Frontal cortex (tissue), 4 donors: ENCODE data around the gene PCAT6. TPM values are rescaled to one million over a fixed set of nuclear protein-coding genes. Genes with fewer than 3 reads are reported as not detected.

Source experiments
- DNase-seq, 2 donors: peaks; one replicate each; pipeline ENCODE4 v3.0.0; 2012; ENCODE audit warnings: low spot score in 2 of 2
- FAIRE-seq: peaks from 2 replicates; lab custom pipeline; 2012; peaks lifted over from hg19 to GRCh38; lab: Jason Lieb, UNC
- small RNA-seq: library from RNA; depleted of rRNA; stranded (forward); fragments of <200 nt; gene quantifications from one replicate; pipeline ENCODE3, GENCODE V24; 2014
- total RNA-seq: library from RNA; depleted of rRNA; stranded (reverse); fragments of >200 nt; gene quantifications from one replicate; pipeline ENCODE4 v1.2.3, GENCODE V29; 2014
- donor health status: control.
- donor health status: control.
- donor health status: control.

PCAT6 gene
- total RNA-seq, 1 donor from 2014 or later, result not detected

DNA sequence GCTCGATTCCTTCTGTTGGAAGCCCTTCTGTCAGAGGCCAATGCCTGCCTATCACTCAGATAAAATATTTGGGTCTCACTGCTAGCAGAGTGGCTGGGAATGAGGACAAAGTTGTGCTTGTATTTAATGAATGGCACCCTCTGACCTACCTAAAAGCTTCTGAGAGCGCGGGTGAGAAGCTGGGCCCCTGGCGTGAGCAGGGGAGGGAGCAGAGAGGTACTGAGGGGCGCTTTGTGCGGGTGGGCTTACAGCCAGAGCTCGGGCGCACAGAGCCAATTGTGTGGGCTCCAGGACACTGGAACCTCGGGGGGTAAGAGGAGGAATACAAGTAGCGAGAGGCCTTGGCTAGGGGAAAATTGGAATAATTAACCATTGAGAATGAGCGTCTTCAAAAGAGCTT is 32.3 kb downstream of the PCAT6 start:
- FAIRE-seq (no peak), DNase-seq (peak in 1 of 2 donors; percentile 29)

DNA sequence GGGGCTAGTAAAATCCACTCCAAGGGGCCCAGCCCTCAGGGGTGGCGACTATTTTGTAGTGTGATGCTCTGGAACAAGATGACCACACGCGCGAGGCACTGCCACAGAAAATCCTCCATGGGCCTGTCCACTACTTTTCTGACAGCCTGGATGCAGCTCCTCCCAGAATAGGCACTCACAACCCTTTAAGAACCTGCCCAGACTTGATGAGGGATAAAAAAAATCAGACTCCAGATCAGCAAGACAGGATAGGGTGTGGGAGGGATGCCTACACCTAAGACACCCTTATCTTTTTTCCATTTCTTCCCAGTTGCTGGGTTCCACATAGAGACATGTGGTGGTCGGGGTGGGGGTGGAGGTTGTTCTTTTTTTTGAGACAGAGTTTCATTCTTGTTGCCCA is 33.5 kb downstream of the PCAT6 start:
- FAIRE-seq (no peak), DNase-seq (no peak)

DNA sequence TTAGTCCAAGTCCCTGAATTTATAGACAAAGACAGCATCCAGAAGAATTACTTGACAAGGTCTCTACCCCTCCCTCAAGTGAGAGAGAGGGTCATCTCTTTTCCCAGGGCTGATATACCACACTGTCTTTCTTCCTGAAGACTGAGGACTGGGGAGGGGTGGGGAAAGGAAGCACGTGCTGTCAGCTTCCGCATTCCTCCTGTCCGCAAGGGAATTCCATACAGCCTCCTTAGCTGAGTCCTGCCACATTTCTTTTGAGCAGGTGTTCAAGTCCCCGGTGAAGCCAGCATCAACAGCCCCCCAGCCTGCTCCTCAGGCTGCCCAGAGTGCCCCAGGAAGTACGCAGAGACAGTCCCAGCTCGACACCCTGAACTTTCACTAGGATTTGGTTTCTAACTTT is 34.2 kb downstream of the PCAT6 start:
- no peak for DNase-seq

DNA sequence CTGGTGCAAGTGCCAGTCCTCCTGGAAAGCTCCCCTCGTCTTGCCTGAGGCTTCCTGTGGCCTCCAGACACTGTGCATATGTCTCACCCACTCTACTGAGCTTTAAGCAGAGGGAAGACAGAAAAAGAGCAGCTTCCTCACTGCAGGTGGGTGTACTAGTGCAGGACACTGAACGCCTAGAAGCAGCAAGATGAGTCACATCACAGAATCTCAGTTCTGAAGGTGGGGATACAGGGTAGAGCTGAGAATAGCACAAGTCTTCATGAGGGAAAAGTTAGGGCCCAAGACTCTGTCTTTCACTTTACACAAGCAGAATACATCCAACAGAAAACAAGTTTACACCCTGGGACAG is 37.4 kb downstream of the PCAT6 start:
- DNase-seq (peak in 1 of 2 donors; percentile 30), FAIRE-seq (no peak)

More for the DNA sequence above, 34.2 kb downstream of the PCAT6 start:
- FAIRE-seq, result no peak

DNA sequence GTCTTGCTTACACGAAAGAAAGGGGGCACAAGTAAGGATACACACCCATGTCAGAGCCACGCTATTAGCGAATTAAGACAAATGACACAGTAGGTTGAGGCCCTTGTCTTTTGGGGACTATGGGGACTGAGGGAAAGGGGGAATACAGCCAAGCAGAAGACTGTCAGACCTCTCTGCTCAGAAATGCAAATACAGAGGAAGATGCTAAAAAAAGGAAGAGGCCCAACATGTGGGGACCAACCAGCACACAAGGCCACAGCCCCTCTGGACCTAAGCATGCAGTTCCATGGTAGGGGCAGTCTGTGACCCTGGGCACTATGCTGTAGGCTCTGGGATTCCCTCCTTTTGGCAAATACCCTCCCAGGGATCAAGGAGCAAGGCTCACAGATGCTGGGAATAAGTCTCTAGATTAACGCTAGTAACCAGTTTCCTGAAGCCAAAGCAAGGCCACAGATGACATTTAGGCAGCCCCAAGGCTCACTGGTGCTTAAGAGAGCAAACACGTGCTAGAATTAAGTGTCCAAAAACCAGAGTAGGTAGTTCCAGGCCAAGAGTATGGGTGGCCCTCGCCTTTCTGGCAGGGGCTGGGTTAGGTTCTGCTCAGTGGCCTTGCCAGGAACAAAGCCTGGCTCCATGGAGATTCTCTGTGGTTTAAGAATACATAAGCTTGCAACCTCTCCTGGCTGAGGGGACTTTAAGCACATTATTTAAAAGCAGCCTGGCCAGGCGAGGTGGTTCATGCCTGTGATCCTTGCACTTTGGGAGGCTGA is 40.0 kb downstream of the PCAT6 start:
- FAIRE-seq (no peak), DNase-seq (no peak)

DNA sequence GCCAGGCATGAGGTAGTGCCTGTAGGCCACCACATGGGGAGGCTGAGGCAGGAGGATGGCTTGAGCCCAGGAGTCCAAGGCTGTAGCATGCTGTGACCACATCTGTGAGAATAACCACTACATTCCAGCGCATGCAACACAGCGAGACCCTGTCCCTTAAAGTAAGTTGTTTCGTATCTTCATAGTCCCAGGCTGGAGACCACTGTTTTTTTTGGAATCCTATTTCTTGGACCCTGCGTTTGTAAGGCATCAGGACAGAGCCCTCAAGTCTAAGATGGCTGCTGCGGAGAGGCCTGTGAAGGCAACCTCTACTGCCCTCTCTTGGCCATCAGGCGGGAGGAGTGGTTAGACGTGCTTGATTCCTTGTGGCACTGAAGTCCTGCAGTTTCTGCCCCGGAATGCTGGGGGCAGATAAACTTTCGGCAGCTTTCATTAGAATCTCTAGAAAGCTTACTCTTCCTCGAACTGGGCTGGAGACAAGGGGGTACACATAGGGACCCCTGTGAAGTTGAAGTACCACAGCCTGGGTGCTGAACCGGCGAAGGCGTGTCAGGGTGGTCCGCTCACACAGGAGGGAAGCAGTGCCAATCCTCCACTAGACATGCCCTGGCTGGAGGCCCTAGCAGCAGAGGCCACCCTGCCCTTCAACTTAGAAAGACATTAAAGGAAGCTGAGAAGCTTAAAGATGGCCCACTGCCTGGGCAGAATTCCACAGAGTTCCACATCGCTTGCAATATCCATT is 41.6 kb downstream of the PCAT6 start:
- FAIRE-seq, result no peak
- DNase-seq, result no peak

DNA sequence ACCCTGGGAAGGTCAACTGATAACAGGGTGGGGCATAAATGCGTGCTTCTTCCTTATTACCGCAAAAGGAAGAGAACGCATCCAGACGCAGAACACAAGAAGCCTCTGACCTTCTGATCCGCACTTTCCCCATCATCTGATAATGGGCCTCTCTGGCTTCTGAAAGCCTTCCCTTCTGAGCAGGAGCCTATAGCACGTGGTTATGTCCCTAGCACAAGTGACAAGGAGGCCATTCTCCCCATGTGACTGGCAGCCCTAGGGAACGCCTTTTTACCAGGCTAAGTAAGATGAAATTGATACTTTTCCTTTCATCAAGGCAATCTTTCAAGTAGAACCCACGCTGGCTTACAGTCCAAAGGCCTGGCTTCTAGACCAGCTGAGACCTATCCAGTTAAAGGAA is 44.0 kb downstream of the PCAT6 start:
- FAIRE-seq (no peak), DNase-seq (no peak)

DNA sequence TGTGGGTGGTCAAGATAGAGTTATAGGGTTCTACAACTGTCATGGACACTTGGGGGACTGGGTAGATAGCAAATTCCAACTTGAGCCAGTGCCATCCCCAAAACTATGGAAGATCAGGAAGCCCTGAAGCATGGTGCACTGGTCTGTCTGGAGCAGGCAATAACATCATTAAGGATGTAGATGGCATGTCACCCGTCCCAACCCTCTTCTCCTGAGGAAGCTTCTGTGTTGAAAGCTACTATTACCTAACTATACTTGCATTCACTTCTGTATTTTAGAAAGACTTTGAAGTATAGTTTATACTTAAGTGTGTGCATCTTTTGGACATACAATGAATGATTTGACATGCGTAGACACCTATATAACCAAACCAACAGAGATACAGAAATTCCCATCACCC is 45.3 kb downstream of the PCAT6 start:
- FAIRE-seq, result no peak

DNA sequence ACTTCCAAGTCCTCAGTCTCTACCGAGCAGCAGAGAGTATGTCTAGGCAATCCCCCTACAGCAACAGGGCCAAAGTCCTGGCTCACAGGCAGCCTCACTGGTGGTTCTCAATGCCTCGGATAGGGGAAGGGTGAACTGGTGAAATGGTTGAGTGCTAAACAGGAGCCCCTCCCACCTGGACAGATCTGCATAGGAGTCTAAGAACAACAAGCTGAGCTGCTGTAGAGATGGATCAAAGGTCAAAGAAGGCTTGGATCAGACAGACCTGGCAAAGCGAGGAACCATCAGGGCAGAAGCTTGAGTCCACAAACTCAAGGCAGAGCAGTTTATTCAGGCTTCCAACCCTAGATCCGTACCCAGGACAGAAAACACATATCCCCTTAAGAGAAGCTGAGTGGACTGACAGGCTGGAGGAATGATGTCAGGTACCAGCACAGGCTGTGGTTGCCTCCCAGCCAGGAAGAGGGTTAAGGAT is 46.4 kb downstream of the PCAT6 start:
- no peak for FAIRE-seq
- no peak for DNase-seq

More for the DNA sequence above, 45.3 kb downstream of the PCAT6 start:
- DNase-seq, result no peak

DNA sequence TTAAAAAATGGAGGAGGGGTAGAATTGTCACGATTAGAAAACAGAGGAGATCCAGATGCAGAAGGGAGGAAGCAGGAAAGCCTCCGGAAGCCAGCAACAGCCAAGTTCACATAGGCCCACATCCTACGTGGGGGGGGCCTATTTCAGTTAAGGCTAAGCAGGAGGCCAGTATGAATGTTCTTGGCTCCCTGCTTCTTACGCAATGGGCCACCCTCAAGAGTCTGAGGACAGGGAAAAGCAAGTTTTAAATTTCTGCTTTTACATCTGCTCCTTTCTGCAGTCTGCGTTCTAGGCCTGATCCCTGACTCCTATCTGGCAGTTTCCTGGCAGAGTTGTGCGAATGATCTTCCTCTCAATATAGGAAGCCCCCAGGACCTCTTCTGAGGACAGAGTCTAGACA is 47.6 kb downstream of the PCAT6 start:
- no peak for DNase-seq
- no peak for FAIRE-seq

DNA sequence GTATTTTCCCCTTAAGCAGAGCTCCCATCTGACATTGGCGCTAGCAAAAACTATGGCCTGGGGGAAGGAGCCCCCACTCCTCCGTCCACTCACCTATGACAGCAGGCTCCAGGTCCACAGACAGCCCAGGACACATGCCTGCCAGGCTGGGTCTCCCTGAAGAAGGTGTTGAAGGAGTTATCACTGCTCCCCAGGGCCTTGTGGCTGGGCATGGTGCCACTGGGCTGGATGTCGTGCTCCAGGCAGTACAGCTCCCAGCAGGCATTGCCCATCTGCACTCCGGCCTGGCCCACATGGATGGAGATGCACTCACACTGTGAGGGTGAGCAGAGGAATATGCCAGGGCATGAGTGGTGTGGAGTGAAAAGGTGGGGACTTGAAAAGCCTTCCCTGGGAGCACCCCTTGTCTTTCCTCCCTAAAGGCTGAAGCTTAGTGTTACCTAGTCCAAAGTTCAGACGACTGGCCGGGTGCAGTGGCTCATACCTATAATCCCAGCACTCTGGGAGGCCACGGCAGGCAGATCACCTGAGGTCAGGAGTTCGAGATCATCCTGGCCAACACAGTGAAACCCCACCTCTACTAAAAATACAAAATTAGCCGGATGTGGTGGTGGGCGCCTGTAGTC is 48.1 kb downstream of the PCAT6 start:
- no peak for FAIRE-seq
- no peak for DNase-seq

DNA sequence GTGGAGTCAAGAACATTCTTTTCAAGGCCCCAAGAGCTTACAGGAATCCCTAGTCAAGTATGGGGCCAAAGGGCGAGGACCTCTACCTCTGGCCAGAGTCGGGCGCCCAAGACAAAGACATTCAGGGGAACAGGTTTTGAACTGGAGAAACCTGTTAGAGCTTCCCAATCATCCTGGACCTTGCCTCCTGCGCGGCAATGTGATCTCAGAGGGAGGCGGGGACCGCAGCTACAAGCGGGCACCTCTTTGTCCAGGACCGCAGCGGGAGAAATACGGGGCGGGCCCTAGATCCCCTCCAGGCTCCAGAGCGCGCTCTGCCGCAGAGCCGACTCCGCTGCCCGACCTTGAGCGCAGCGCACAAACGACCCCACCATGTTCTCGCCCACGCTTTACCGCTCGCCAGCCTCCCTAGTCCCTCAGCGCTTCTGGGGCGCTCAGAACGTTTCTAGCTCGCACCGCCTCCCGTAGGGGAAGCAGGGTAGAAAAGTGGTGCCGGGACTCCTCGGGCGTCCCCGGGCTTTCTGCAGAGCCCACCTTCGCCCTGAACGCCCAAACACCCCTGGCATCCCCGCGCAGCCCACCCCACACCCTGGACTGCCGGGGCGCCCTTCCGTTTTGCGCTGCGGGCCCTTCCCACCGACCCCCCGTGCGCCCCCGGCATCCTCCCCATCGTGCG is 50.1 kb downstream of the PCAT6 start:
- DNase-seq (peak in 1 of 2 donors; percentile 38), FAIRE-seq (no peak)

Small RNA genes lying within 50 kb of the gene (small RNA-seq; reads per million reads assigned to genes)
- gene AC098934.3, result not detected

Other genes starting within 250 kb of the PCAT6 start
- 0.41 TPM for gene SYT2, start 100.5 kb upstream of the PCAT6 start, total RNA-seq
- gene KDM5B, start 2.5 kb upstream of the PCAT6 start, total RNA-seq, result 148 TPM
- gene RABIF, start 78.2 kb downstream of the PCAT6 start, total RNA-seq, result 15.5 TPM
- gene KLHL12, start 116.3 kb downstream of the PCAT6 start, total RNA-seq, result 43.6 TPM
- gene ADIPOR1, start 147.4 kb downstream of the PCAT6 start, total RNA-seq, result 51.4 TPM
- 21.2 TPM for gene CYB5R1, start 156.3 kb downstream of the PCAT6 start, total RNA-seq
- gene TMEM183A, start 196.4 kb downstream of the PCAT6 start, total RNA-seq, result 147 TPM
- gene PPFIA4, start 215.5 kb downstream of the PCAT6 start, total RNA-seq, result 12.6 TPM